GM18508 (cell line): ENCODE results near the gene NCKAP5.

Experiments used
- ATAC-seq: cut with Tn5 transposase; IDR thresholded peaks from one replicate; pipeline ENCODE4 v1.9.1; 2021; ENCODE audit warnings: moderate number of reproducible peaks; ENCODE audit not compliant: insufficient read depth, unreplicated experiment

NCKAP5 gene

DNA sequence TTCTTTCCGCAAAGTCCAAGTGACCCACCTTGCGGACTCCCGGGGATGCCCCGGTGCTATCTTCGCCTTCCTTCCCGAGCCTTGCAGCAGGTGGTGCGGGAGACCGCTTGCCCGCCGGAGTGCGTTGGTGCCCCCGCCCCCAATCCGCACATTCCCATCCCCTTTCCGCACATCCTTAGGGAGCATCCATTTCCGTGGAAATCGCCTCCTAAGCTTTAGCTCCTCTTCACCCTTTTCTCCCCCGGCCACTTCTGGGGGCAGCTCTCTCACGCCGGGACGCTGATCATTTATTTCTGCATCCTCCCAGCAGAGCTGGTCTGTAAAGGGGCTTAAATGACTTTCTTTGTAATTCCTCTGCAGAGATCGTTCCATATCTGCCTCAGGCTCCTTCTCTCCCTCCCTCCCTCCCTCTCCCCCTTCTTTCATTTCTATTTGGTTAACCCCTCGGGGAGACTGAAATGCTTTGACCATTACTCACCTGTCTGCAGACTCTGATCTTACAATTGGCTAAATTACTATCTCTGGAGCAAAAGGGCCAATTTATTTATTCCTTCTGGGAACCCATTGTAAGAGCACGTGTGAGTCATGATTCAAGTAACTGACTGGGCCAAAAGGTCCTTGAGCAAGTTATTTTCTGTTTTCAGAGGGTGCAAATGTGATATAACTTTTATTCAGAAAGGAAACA is 897.0 kb downstream of the NCKAP5 start:
- no peak for ATAC-seq

DNA sequence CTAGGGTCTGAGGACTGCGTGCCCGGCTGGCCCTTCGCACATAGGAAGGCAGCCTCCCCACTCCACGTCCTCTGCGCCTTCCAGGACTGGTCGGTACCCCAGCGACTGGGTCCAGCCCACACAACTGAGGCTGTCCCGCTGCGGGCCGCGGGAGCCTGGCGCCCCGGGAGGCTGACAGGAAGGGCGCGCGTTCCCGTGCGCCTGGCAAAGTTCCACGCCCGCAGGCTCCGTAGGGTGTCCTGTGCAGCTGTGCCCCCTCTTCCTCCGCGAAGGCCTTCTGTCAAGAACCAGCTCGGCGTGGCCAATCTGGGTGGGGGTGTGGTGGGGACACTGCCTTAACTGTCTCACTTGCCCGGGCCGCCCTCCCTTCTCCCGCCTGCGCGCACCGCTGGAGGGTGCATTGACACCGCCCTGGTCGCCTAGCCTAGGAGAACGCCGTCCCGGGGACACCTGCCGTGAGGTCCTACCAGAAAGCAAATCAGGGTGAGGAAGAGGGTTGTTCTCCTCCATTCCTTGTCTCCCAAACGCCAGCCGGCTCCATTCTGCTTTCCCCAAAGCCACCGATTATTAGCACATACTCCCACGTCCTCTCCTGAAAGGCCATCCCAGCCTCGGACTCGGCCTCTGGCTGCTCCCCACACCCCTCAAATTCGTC is 897.6 kb downstream of the NCKAP5 start:
- no peak for ATAC-seq

DNA sequence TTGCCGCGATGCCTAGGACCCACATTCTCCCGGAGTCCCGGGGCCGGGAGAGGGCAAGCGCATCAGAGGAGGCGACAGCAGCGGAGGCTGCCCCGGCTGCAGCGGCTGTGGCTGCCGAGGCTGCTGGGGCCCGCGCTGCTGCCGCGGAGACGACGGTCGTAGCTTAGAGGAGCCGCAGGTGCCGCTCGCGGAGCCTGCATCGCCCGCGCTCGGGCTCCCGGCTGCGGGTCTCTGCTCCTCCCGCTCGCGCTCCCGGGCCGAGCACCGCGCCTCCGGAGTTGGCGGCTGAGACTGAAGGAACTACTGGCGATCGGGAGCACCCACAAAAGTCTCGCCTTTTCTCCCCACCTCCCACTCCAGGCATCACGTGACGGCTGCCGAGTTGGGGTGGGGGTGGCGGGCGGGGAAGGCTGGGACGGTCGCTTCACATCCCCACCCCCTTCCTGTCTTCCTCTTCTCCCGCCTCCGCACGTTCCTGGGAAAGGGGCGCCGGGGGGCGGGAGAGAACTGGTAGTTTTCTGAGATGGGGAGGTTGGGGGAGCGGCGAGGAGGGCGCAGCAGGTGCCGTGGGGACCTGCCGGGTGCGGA is 898.3 kb downstream of the NCKAP5 start, which contains the start of gene LYPD1:
Gene LYPD1, minus strand, starts transcription at position 298 of the 588 bp plus-strand sequence. Its CDS starts 273 bp downstream, at position 25.
- ATAC-seq, result no peak

DNA sequence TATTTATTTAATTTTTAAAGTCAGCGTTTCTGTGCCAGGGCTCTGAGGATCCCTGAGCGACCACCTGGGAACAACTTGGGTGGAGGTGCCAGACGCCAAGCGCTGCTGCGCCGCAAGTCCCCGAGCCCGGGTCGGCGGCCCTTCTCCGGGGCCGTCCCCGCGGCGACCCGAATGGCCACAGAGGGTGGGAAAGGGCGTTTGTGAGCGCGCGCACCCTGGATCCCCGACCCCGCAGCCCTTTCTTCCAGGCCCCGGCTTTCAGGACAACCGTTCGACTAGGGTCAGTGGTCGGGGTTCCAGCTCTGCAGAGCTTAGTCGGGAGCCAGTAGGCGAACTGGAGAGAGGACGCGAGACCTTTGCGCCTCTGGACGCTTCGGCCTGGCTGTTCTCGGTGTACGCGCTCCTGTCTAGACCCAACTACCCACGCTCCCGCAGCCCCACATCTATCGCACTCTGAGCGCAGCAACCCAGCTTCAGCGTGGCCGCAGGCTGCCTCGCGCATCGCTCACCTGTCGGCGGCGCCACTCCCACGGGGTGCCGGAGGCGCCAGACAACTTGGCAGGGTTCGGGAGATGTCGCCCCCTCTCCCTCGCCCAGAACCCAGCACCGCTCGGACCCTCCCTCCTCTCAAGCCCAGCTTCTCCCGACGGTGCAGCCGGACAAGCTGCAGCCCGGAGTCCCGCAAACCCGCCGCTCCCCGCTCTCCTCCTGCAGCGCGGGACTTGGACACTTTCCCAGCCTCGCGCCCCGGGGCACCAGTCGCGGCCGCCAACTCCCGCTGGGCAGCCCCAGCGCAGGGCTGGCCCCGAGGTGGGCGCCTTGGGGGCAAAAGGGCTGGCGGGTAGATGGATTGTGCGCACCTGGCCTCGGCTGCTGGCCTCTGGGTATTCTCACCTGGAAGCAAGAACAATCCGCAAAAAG is 899.0 kb downstream of the NCKAP5 start:
- ATAC-seq, result no peak

DNA sequence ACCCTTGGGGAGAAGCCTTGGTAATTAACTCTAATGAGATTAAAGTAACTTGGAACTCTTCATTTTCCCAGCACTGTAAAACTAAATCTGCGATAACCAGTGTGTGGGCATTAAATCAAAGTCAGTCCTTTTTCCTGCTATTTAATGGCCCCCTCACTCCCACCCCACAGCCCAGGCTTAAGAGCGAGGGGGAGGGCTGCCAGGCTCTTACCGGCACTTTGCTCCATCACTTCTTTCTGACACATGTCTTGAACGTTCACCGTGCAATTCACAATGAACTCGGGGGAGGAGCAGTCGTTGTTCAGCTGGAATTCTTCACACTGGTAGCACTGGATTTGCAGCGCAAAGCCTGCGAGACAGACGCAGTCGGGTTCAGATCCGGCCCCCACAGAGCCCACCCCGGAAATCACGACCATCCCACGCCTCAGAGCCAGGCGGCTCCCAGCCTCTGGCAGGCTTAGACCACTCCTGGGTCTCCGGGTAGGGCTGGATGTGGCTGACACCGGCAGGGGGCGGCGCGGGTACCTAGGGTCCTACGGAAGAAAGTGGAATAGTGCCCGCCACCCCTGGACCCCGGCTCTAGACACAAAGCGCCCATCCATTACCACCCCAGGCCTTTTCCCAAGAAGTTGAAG is 900.0 kb downstream of the NCKAP5 start:
- ATAC-seq, result no peak

DNA sequence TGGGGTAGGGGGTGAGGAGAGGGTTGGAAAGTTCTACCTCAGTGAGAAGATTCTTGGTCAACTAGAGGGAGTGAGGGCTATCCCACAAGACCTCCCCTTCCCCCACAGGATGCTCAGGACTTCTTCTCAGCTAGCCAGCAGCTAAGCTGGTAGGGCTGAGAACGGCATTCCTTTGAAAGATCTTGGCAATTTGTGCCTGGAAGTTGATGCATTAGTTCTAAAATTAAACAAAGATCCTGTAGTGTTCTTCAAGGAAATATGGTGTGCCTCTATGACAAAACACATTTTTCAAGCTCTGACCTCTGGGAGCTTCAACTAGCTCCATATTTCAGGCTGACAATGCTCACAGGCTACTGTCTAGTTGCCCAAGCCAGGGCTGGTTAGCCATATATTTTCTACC is 900.6 kb downstream of the NCKAP5 start:
- ATAC-seq, result no peak

DNA sequence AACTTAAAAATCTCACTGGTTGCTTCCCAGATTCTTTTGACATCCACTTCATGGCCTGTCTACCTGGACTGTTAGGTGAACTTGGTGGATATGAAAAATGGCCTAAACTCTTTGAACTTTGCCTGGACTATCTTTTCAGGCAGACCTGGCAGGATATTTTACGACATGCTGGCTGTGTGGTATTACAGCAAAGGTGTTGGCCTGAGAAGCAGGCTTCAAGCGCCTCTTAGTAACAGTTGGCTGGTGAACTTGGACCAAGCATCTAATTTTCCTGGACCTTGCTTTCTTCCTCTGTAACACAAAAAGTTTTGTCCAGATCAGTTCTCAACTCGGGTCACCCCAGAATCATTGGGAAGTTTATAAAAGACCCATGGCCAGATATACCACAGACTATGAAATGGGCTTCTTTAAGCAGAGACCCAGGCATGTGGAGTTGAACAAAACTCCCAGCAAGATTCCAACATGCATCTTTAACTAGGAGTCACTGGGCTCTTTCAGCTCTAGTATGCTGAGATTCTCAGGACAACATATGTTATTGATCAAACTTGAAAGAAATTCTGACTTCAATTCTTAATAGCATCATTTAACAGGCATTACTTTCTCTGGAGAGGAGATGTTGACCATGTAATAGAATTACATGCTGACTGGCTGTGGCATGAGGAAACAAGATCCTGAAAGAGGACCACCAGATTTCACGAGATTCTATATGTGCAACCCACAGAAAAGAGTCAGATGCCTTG is 902.7 kb downstream of the NCKAP5 start:
- no peak for ATAC-seq

DNA sequence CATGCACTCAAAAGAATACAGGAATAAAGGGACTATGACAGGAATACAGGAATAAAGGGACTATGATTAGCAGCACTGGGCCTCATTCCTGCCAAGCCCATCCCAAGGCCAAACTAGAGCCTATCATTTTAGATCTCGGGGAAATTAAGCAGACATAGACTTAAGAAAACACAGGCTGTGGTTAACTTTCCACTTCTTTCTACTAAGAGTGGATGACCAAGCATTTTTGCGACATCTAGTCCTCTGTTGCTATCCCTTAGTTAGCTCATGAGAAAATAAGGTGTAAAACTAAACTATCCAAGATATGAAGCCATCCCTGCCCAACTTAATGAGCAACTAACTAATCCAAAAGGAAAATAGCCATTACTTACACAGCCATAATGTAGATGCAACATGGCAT is 904.2 kb downstream of the NCKAP5 start:
- no peak for ATAC-seq

DNA sequence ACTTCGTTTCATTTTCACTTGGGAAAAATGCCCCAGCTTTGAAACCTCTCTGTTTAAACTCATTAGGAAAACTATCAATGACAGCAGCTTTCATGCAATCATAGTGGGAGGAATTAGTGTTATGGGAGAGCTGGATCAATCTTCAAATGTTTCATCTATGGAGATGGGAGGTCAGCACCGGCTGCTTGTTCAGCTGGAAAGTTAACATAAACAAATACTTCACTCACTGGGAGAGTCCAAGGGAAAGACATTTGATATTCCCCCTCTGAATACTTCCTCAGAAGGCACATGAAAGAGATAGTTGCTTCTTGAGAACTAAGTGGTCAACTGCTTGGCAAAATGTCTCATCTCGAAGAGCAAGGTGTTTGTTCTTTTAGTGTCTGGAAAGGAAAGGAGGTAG is 905.5 kb downstream of the NCKAP5 start:
- ATAC-seq, result no peak

DNA sequence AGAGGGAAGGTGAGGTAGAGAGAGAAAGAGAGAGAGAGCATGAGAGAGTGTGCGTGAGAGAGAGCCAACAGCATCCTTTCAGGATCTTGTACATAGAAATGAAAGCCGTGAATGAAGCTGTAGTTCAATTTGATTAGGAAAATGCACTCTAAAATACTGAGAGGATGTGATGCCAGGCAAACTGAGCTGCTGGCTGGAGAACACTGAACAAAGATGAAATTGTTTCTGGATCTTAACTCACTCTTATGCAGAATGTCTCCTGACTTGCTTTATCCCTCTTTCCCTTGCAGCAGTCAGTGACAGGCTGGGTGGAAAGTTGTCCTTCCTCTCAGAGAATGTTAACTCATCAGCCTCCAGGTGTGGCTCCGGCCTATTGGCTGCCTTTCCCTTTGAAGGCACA is 908.9 kb downstream of the NCKAP5 start:
- ATAC-seq, result no peak

DNA sequence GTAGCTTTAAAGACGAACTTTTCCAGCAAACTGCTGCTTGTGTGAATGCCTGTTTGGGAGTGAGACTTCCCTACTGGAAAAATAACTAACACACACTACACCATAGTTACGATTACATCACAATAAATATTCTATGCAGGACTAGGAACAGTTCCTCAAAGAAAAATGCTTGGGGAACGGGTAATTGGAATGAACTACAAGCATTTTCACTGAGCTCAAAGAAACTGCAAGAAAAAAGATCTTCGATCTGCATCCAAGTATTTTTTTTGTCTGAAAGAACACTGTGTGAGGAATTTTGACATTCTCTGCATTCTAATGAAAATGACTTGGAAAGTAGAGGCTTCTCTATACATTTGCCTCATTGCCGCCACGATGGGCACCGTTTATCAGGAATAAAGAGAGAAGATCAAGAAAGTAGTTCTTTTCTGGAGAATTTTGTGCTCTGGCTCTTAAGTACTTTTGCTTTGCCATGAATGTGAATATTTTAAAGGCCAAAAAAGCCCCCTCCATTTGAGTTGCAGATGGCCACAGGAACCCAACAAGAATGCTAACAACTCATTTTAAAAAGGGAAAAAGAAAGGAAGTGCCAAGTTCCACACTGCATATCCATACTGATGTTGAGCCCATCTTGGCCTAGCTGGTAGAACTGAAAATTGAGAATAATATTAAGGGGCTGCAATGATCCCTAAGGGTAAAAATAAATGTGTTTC is 911.8 kb downstream of the NCKAP5 start:
- ATAC-seq, result no peak

DNA sequence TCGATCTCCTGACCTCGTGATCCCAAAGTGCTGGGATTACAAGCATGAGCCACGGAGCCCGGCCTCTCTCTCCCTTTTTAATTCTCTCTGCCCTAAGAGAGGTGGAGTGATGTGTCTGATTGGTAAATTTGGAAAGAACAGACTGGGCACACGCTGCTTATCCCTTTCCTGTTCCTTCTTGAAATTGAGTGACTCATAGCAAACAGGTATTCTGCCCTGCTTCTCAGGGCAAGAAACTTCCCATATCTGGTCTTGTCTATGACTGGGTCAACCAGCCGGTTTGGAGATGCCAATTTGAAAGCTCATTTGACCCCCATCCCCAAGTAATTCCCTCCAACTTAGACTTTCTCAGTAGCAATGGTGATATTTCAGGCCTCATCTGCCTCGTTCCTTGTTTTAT is 913.3 kb downstream of the NCKAP5 start:
- ATAC-seq, result no peak

DNA sequence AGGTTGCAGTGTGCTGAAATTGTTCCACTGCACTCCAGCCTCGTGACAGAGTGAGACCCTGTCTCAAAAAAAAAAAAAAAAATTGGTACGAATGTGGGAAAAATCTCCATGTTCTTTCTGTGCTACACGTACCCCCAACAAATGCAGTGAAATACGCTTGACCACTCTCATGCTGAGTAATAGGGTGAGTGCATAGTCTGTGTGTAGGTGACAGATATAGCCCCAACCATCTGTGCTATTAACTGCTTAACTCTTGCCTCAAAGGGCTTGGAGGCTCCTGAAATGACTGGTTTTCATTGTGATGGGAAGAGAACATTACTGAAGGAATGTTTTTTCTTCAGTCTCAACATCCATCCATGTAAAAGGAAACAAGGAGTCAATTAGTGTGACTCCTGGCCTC is 913.9 kb downstream of the NCKAP5 start:
- no peak for ATAC-seq

DNA sequence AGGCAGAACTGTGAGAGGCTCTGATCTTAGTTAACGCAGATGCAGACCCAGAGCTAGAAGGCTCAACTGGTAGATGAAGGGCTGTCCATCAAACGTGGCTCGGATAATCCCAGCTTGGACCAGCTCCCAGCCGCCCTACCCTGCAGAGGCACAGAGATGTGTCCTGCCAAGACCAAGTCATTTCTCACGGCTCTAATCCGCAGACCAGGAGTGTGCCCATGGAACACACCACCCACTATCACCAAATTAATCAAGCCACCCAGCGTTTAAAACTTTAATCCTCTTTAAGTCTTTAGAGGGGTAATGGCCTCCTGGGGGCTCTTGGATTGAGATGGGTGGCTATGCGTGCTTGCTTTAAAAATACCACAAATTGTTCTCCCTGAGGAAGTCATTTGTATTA is 915.8 kb downstream of the NCKAP5 start:
- ATAC-seq, result no peak

DNA sequence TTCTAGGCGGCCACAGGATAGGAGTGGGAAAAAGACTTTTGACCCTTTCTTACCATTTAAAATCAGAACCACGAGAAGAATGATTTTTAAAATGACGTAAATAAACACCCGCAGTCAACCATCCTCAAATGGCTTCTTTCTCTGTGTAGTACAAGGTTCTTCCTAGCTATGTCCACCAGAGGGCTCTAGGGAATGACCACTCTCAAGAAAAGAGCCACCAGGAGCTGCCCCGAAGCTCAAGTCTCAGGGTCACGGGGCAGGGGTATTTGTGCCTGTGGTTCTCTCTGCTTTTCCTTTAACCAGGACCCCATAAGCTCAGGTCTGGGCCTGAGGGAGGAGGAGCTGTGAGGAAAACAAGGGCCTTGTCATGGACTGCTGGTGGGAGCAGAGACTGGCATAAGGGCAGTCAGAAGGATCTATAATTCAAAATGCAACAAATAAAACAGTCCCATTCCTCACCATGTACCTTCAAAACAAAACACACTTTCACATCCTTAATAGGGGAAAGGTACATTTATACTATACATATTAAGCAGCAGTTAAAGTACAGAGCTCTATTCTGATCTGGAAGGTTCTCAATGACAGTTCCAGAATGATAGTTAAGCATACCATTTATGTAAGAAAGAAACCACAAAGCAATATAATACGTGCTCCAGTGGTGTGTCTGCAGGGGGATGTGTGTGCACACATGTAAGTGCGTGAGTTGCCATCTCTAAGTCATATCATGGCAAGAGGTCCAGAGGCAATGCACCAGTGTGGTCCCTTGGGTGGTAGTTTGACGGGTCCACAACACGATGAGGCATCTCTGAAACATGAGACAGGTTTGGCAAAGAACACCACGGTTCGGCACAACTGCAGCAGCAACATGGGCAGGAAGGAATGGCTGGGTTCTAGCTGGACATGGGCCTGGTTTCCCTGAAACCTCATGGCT is 916.9 kb downstream of the NCKAP5 start:
- ATAC-seq, result no peak

DNA sequence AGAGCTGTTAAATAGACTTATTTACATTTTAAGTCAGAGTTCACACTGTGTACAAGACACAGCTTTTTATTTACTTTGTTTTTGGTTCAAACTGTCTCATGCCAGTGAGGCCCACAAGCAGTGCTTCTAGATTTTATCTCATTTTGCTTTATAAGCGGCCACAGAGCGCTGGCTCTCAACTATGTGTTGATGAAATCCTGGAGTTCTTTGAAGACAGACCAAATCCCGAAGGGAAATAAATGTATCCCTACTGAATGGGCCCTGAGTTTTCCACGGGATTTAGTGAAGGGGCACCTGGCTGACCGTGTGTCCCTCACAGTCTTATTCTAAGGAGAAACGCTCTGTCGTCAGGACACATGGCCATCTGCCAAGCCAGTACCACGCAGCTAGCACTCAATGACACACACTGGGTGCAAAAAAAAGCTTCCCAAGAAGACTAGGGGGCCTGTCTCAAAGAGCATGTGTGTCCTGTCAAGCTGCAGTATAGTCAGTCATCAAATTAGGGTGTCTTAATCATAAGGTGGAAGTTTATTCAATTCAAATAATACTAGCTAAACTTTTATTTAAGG is 921.6 kb downstream of the NCKAP5 start:
- no peak for ATAC-seq

DNA sequence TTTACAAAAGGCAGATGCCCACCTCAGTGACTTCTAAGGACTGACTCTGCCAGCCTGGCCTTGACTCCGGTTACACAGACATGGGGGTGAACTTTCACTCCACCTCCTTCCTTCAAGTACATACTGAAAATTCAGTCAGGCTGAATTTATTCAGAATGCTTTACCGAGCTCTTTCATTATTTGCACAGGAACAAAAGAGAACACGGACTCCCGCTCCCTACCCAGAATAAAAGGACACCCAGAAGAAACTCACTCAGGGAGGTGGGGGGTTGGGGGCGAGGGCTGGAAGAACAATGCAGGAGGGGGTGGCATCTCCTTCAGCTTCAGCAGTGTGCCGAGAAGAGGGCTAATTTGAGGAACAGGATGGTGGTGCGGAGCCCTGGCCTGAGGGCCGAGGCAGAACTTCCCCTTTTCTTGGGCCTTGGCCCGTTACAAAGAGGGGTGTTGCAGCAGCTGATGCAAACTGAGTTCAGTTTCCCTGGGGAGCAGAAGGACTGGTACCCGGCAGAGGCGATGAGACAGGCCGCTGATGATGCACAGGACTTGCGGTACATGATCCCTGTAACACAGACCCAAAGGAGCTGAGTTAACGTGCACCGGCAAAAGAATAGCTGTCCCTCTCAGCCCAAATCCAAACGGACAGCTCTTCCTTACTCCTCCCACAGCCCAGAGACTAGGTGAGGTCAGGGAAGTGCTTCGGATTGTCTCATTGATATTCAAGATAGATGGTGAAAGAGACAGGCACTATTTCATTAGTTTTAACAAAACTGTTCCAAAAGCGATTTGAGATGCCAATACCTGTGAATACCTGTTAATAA is 922.3 kb downstream of the NCKAP5 start:
- ATAC-seq, result peak; percentile 61
